Measurements from ENCODE around the gene FSTL4.

DNA sequence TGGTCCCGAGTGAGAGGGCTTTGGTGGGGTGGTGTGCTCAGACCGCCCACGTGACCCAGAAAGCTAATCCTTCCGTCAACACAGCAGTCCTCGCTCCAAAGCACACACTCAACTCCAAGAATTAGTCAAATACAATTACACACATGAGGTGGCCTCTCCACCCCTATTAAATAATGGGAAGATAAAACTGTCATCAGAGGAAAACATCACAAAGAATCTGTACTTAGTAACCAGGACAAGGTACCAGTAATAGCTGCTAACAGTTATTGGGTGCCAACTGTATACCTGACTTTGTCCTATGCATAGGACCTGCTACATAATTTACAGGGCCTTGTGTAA is 337.8 kb downstream of the FSTL4 start:
- TF ChIP-seq, protein P1, sequence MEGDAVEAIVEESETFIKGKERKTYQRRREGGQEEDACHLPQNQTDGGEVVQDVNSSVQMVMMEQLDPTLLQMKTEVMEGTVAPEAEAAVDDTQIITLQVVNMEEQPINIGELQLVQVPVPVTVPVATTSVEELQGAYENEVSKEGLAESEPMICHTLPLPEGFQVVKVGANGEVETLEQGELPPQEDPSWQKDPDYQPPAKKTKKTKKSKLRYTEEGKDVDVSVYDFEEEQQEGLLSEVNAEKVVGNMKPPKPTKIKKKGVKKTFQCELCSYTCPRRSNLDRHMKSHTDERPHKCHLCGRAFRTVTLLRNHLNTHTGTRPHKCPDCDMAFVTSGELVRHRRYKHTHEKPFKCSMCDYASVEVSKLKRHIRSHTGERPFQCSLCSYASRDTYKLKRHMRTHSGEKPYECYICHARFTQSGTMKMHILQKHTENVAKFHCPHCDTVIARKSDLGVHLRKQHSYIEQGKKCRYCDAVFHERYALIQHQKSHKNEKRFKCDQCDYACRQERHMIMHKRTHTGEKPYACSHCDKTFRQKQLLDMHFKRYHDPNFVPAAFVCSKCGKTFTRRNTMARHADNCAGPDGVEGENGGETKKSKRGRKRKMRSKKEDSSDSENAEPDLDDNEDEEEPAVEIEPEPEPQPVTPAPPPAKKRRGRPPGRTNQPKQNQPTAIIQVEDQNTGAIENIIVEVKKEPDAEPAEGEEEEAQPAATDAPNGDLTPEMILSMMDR (IDR thresholded peaks at IDR 0.05), result no peak
- no peak for TF ChIP-seq POLR2A (IDR thresholded peaks at IDR 0.05)

Data from lower leg skin (tissue), 3 donors.